HG03039 (cell line): ENCODE data around the gene CDH5.

Source experiments
- ATAC-seq: cut with Tn5 transposase; IDR thresholded peaks from one replicate; pipeline ENCODE4 v1.9.1; 2021; ENCODE audit warnings: mild to moderate bottlenecking, moderate library complexity; ENCODE audit not compliant: unreplicated experiment

The CDH5 gene

GRCh38 chr16:66412182-66412581 is 45.7 kb downstream of the CDH5 start:
- ATAC-seq = no peak

GRCh38 chr16:66414891-66415290 is 48.4 kb downstream of the CDH5 start:
- ATAC-seq = no peak

GRCh38 chr16:66416136-66416535 is 49.6 kb downstream of the CDH5 start:
- ATAC-seq = no peak

- ATAC-seq = no peak
These were observed 50.6 kb downstream of the CDH5 start for GRCh38 chr16:66416939-66417700.

- ATAC-seq = no peak
These were observed 51.9 kb downstream of the CDH5 start for GRCh38 chr16:66418165-66418962.

GRCh38 chr16:66419527-66419926 is 53.0 kb downstream of the CDH5 start:
- ATAC-seq = no peak

GRCh38 chr16:66420396-66420795 is 53.9 kb downstream of the CDH5 start:
- no peak for ATAC-seq

GRCh38 chr16:66421891-66422290 is 55.4 kb downstream of the CDH5 start:
- no peak for ATAC-seq

GRCh38 chr16:66422366-66422765 is 55.9 kb downstream of the CDH5 start:
- no peak for ATAC-seq

GRCh38 chr16:66423177-66423576 is 56.7 kb downstream of the CDH5 start:
- ATAC-seq = no peak

GRCh38 chr16:66425651-66426050 is 59.2 kb downstream of the CDH5 start:
- no peak for ATAC-seq

GRCh38 chr16:66426112-66427035 is 59.9 kb downstream of the CDH5 start:
- no peak for ATAC-seq

GRCh38 chr16:66427036-66427860 is 60.8 kb downstream of the CDH5 start, which contains the start of gene BEAN1:
Gene BEAN1 (plus strand): TSS chr16:66427295. CDS start chr16:66437677, 10,382 bp downstream.
- no peak for ATAC-seq

- ATAC-seq = no peak
These were observed 61.6 kb downstream of the CDH5 start for GRCh38 chr16:66427871-66428681.

GRCh38 chr16:66428682-66429251 is 62.3 kb downstream of the CDH5 start:
- no peak for ATAC-seq

GRCh38 chr16:66429290-66429962 is 62.9 kb downstream of the CDH5 start:
- ATAC-seq = no peak

- no peak for ATAC-seq
These were observed 63.7 kb downstream of the CDH5 start for GRCh38 chr16:66430214-66430613.

GRCh38 chr16:66431760-66432159 is 65.3 kb downstream of the CDH5 start:
- no peak for ATAC-seq
